ENCODE results near the gene ABCA1.

The ABCA1 gene

DNA sequence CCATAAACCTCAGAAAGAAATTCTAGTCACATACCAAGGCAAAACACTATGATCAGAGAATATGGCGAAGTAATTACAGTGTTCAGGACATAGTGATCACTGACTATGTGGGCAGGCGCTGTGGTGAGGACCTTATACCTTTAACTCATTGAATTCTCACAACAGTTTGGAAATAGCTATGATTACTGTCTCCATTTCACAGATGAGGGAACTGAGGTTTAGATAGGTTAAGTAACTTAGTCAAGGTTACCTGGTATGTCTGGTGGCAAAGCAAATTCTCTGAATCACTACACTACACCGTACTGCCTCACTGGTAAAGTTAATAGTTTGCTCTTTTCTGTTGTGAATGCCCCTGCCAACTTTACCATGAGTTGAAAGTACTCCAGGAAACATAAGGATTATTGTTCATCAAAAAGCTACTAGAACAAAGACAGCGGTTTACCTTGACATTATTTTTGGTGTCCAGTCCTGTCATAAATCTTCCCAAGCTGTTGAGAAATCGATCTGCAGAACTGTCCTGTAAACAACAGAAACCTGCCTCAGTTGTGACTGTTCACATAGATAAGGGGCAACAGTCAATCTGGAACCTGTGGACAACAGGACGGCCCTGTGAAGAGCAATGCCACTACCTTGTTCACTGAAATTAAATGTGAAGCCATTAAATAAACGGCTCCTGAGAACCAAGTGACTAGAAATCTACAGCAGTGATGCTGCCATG, 127.7 kb downstream of the ABCA1 start:
- Histone ChIP-seq H3K9me2 (replicated peaks; ENCODE audit: insufficient read depth, low read length) (no peaks in the 10 kb centered on the region), H3K36me3 (ENCODE audit: low read length) (no peaks in the 10 kb centered on the region)
- TF ChIP-seq, protein P1, sequence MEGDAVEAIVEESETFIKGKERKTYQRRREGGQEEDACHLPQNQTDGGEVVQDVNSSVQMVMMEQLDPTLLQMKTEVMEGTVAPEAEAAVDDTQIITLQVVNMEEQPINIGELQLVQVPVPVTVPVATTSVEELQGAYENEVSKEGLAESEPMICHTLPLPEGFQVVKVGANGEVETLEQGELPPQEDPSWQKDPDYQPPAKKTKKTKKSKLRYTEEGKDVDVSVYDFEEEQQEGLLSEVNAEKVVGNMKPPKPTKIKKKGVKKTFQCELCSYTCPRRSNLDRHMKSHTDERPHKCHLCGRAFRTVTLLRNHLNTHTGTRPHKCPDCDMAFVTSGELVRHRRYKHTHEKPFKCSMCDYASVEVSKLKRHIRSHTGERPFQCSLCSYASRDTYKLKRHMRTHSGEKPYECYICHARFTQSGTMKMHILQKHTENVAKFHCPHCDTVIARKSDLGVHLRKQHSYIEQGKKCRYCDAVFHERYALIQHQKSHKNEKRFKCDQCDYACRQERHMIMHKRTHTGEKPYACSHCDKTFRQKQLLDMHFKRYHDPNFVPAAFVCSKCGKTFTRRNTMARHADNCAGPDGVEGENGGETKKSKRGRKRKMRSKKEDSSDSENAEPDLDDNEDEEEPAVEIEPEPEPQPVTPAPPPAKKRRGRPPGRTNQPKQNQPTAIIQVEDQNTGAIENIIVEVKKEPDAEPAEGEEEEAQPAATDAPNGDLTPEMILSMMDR (IDR thresholded peaks at IDR 0.05; ENCODE audit: insufficient read depth, low read length, poor library complexity, severe bottlenecking), result no peak
- TF ChIP-seq EZH2phosphoT487 (conservative IDR thresholded peaks at IDR 0.05; ENCODE audit: low read length), result no peak

DNA sequence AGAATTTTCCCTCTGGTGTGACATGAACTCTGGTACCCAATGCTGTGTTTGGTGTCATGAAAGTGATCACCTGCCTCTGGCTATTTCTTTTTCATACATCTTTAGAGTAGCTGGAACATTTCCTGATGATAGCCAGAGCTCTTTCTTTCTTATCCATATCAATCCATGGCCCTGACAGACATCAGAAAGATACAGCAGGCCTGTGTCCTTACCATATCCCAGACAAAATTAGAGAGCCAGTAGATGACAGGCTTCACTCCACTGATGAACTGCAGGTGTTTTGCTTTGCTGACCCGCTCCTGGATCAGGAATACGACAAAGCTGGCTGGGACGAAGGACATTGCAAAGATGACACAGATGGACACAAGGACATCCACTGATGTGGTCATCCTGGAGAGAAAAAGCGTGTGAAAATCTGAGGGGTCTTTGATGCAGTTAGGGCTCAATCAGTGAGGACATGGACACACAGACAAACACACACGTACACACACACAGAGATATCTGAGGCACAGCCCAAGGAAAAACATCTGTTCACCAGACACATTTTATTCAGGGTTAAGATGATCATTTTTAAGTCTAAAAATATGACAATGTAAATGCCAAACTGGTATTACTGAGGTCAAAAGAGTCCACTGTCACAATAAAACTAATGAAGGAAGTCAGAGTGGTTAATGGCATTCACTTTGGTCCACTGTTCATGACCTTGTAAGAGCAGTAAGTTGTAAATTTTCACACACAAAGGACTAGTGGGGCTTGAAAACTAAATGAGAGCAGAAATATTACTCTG, 129.6 kb downstream of the ABCA1 start:
- H2AFZ ChIP-seq (ENCODE audit: low read depth, low read length, severe bottlenecking), result no peak overlapping the region
- H3K4me3 ChIP-seq (ENCODE audit: insufficient read depth, low read length, poor library complexity, severe bottlenecking), result no peak overlapping the region
- no peaks in the 10 kb centered on the region for H3K36me3 ChIP-seq (ENCODE audit: low read length)
- H3K9me2 ChIP-seq (replicated peaks; ENCODE audit: insufficient read depth, low read length), result no peaks in the 10 kb centered on the region
- no peaks in the 10 kb centered on the region for H3K27me3 ChIP-seq (ENCODE audit: low read length)
- H3K27ac ChIP-seq (ENCODE audit: low read depth, low read length), result no peak overlapping the region
- TF ChIP-seq, protein P1 (IDR thresholded peaks at IDR 0.05; ENCODE audit: insufficient read depth, low read length, poor library complexity, severe bottlenecking), result no peak
- TF ChIP-seq EZH2phosphoT487 (conservative IDR thresholded peaks at IDR 0.05; ENCODE audit: low read length), result no peak
- no peak overlapping the region for H3K4me2 ChIP-seq (ENCODE audit: low read depth, low read length, poor library complexity, severe bottlenecking)
- no peaks in the 10 kb centered on the region for H3K79me2 ChIP-seq (ENCODE audit: insufficient read depth, low read length)
- no peaks in the 10 kb centered on the region for H3K9me3 ChIP-seq (ENCODE audit: insufficient read depth, low read length)
- no peaks in the 10 kb centered on the region for H3F3A ChIP-seq (ENCODE audit: insufficient read depth)
- no peak overlapping the region for H3K9ac ChIP-seq (ENCODE audit: low read length)
- H4K20me1 ChIP-seq (ENCODE audit: low read depth, low read length), result no peaks in the 10 kb centered on the region

More for the DNA sequence above, 127.7 kb downstream of the ABCA1 start:
- Histone ChIP-seq H4K20me1 (ENCODE audit: low read depth, low read length) (no peaks in the 10 kb centered on the region), H3K4me2 (ENCODE audit: low read depth, low read length, poor library complexity, severe bottlenecking) (no peak overlapping the region), H3K27ac (ENCODE audit: low read depth, low read length) (no peak overlapping the region), H3K9ac (ENCODE audit: low read length) (no peak overlapping the region), H3F3A (ENCODE audit: insufficient read depth) (no peaks in the 10 kb centered on the region), H3K79me2 (ENCODE audit: insufficient read depth, low read length) (no peaks in the 10 kb centered on the region), H3K9me3 (ENCODE audit: insufficient read depth, low read length) (no peaks in the 10 kb centered on the region), H3K27me3 (ENCODE audit: low read length) (no peaks in the 10 kb centered on the region), H3K4me3 (ENCODE audit: insufficient read depth, low read length, poor library complexity, severe bottlenecking) (no peak overlapping the region), H2AFZ (ENCODE audit: low read depth, low read length, severe bottlenecking) (no peak overlapping the region)

DNA sequence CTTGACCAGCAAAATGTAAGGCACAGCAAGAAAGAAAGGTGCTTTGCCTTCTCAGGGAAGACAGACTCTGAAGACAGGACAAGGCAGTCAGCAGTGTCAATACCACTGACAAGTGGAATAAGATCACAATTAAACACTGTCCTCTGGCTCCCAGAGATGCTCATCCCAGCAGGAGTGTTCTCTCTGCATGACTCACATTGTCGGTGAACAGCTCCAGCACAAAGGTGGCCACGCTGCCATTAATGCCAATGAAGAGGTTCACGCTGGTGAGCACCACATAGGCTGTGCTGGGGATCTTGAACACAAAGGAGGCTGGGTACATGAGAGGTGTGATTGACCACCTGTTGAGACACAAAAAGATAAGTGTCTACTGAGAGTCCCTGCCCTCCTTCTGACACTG, 132.1 kb downstream of the ABCA1 start:
- Histone ChIP-seq H3K36me3 (ENCODE audit: low read length) (no peaks in the 10 kb centered on the region), H3K9ac (ENCODE audit: low read length) (no peak overlapping the region)

More for the DNA sequence above, 132.1 kb downstream of the ABCA1 start:
- Histone ChIP-seq H3K27me3 (ENCODE audit: low read length) (no peaks in the 10 kb centered on the region), H3K4me2 (ENCODE audit: low read depth, low read length, poor library complexity, severe bottlenecking) (no peak overlapping the region), H2AFZ (ENCODE audit: low read depth, low read length, severe bottlenecking) (no peak overlapping the region), H4K20me1 (ENCODE audit: low read depth, low read length) (no peaks in the 10 kb centered on the region), H3K9me3 (ENCODE audit: insufficient read depth, low read length) (no peaks in the 10 kb centered on the region), H3F3A (ENCODE audit: insufficient read depth) (no peaks in the 10 kb centered on the region), H3K4me3 (ENCODE audit: insufficient read depth, low read length, poor library complexity, severe bottlenecking) (no peak overlapping the region), H3K9me2 (replicated peaks; ENCODE audit: insufficient read depth, low read length) (no peaks in the 10 kb centered on the region), H3K79me2 (ENCODE audit: insufficient read depth, low read length) (no peaks in the 10 kb centered on the region), H3K27ac (ENCODE audit: low read depth, low read length) (no peak overlapping the region)
- TF ChIP-seq, protein P1 (IDR thresholded peaks at IDR 0.05; ENCODE audit: insufficient read depth, low read length, poor library complexity, severe bottlenecking), result no peak
- no peak for TF ChIP-seq EZH2phosphoT487 (conservative IDR thresholded peaks at IDR 0.05; ENCODE audit: low read length)

Measured in SU-DHL-6 (cell line).